Measurements from ENCODE around the gene CSF3. TPM values are rescaled to one million over a fixed set of nuclear protein-coding genes. Genes with fewer than 3 reads are reported as not detected.
A peak's percentile ranks its signal among the peaks of the same experiment; 100 is the strongest.

Gene CSF3
- total and polyA plus RNA-seq, 4 donors: 1.7 to 317 (median 5.4) TPM

DNA sequence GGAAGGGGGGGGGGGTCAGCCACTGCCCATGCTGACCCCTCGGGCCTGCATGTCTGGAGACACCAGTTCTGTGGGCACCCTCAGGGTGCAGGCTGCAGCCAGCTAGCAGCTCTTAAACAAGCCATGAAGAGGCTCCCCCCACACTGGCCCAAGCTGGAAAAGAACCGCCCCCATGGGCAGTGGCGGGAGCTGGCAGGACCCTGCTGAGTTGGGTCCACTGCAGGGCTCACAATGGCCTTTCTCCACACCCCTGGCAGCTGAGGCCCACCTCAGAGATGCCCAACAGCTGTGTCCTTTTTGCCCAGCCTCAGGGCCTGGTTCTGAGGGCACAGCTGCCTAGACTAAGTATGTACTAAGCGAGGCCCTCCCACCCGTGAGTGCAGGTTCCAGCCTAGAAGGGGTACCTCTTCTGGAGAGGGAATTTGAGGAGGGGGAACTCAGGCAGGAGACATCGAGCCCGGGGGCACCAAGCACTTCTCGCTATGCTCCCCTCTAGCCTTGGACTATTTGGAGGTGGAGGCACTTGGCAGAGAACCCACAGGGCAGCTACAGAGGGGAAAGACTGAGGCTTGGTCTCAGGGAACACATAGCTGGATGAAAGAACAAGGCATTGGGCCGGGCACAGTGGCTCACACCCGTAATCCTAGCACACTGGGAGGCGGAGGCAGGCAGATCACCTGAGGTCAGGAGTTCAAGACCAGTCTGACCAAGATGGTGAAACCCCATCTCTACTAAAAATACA is 50.7 kb downstream of the CSF3 start:
- H3K9me3 ChIP-seq (ENCODE audit: control insufficient read depth in 4 of 4, insufficient read depth in 3 of 4, low read length in 3 of 4): no peaks in the 10 kb centered on the region
- H3K4me1 ChIP-seq (ENCODE audit: control insufficient read depth in 5 of 5, insufficient read depth in 5 of 5, low read length in 5 of 5): peaks cover 29 to 72% (median 44%) of the 10 kb centered on the region in 5 donors
- ATAC-seq (ENCODE audit: insufficient read depth, low FRiP score) (no peak), DNase-seq (no peak)
- no peak overlapping the region for H3K4me3 ChIP-seq
- H3K27ac ChIP-seq (ENCODE audit: low read depth in 1 of 2, low read length in 1 of 2): peak overlapping the region; percentile 73 to 76
- no peak overlapping the region for H3K9ac ChIP-seq (ENCODE audit: insufficient read depth in 1 of 2, low read length in 2 of 2)
- TF ChIP-seq, protein P1, sequence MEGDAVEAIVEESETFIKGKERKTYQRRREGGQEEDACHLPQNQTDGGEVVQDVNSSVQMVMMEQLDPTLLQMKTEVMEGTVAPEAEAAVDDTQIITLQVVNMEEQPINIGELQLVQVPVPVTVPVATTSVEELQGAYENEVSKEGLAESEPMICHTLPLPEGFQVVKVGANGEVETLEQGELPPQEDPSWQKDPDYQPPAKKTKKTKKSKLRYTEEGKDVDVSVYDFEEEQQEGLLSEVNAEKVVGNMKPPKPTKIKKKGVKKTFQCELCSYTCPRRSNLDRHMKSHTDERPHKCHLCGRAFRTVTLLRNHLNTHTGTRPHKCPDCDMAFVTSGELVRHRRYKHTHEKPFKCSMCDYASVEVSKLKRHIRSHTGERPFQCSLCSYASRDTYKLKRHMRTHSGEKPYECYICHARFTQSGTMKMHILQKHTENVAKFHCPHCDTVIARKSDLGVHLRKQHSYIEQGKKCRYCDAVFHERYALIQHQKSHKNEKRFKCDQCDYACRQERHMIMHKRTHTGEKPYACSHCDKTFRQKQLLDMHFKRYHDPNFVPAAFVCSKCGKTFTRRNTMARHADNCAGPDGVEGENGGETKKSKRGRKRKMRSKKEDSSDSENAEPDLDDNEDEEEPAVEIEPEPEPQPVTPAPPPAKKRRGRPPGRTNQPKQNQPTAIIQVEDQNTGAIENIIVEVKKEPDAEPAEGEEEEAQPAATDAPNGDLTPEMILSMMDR (IDR thresholded peaks at IDR 0.05; ENCODE audit: control extremely low read depth, extremely low read depth): no peak
- H3K36me3 ChIP-seq (ENCODE audit: control insufficient read depth in 4 of 4, insufficient read depth in 4 of 4, low read length in 4 of 4): no peaks in the 10 kb centered on the region
- no peaks in the 10 kb centered on the region for H3K27me3 ChIP-seq (ENCODE audit: control insufficient read depth in 3 of 3, insufficient read depth in 3 of 3, low read length in 2 of 3)
- 59 to 73% methylated on average over 11 of the region's 11 CpGs for WGBS, 2 donors

Small RNA genes lying within 50 kb of the gene (small RNA-seq; reads per million reads assigned to genes)
- 1,063 reads per million, percentile 99 among the genes with 10 or more reads in this experiment for gene SNORD124 (ENCODE audit: low replicate concordance)

Other genes starting within 250 kb of the CSF3 start
- gene IKZF3, start 151.1 kb upstream of the CSF3 start, total RNA-seq: 1 to 10 TPM; 3.9 TPM
- gene IKZF3, start 151.1 kb upstream of the CSF3 start, polyA plus RNA-seq: 1 to 10 TPM; 1.0 to 1.4 TPM
- gene ZPBP2, start 147.2 kb upstream of the CSF3 start, total RNA-seq: not detected
- gene ZPBP2, start 147.2 kb upstream of the CSF3 start, polyA plus RNA-seq: not detected
- gene GSDMB, start 96.8 kb upstream of the CSF3 start, total RNA-seq: 10 to 100 TPM in 1 of 2 donors, 1 to 10 TPM in 1; 5.4 to 26.8 TPM
- 10 to 100 TPM in 1 of 2 donors, 1 to 10 TPM in 1; 5.1 to 12.5 TPM for gene GSDMB, start 96.8 kb upstream of the CSF3 start, polyA plus RNA-seq
- gene ORMDL3, start 87.8 kb upstream of the CSF3 start, total RNA-seq: 10 to 100 TPM; 60.7 to 76.7 TPM
- 10 to 100 TPM; 38.6 to 67.1 TPM for gene ORMDL3, start 87.8 kb upstream of the CSF3 start, polyA plus RNA-seq
- gene LRRC3C, start 87.7 kb upstream of the CSF3 start, total RNA-seq: not detected
- not detected for gene LRRC3C, start 87.7 kb upstream of the CSF3 start, polyA plus RNA-seq
- under 1 TPM in 1 of 2 donors, not detected in 1; 0.91 TPM for gene GSDMA, start 52.4 kb upstream of the CSF3 start, total RNA-seq
- gene GSDMA, start 52.4 kb upstream of the CSF3 start, polyA plus RNA-seq: under 1 TPM; 0.26 to 0.33 TPM
- 10 to 100 TPM; 56.2 to 99.2 TPM for gene PSMD3, start 34.6 kb upstream of the CSF3 start, total RNA-seq
- 100 to 1,000 TPM in 1 of 2 donors, 10 to 100 TPM in 1; 70.4 to 105 TPM for gene PSMD3, start 34.6 kb upstream of the CSF3 start, polyA plus RNA-seq
- 10 to 100 TPM; 69.9 to 82.3 TPM for gene MED24, start 39.0 kb downstream of the CSF3 start, total RNA-seq
- gene MED24, start 39.0 kb downstream of the CSF3 start, polyA plus RNA-seq: 100 to 1,000 TPM in 1 of 2 donors, 10 to 100 TPM in 1; 48.2 to 149 TPM
- gene THRA, start 47.5 kb downstream of the CSF3 start, total RNA-seq: 10 to 100 TPM; 41.3 to 55.9 TPM
- 10 to 100 TPM; 28.5 to 33.6 TPM for gene THRA, start 47.5 kb downstream of the CSF3 start, polyA plus RNA-seq
- gene NR1D1, start 85.1 kb downstream of the CSF3 start, total RNA-seq: 10 to 100 TPM in 1 of 2 donors, 1 to 10 TPM in 1; 3.2 to 19.4 TPM
- 10 to 100 TPM in 1 of 2 donors, 1 to 10 TPM in 1; 8.7 to 19.6 TPM for gene NR1D1, start 85.1 kb downstream of the CSF3 start, polyA plus RNA-seq
- gene MSL1, start 106.5 kb downstream of the CSF3 start, total RNA-seq: 100 to 1,000 TPM in 1 of 2 donors, 10 to 100 TPM in 1; 84.8 to 111 TPM
- gene MSL1, start 106.5 kb downstream of the CSF3 start, polyA plus RNA-seq: 10 to 100 TPM; 73.2 to 84.6 TPM
- gene CASC3, start 125.1 kb downstream of the CSF3 start, total RNA-seq: 10 to 100 TPM; 74.8 to 85.5 TPM
- 10 to 100 TPM; 37.2 to 47.8 TPM for gene CASC3, start 125.1 kb downstream of the CSF3 start, polyA plus RNA-seq
- gene RAPGEFL1, start 162.0 kb downstream of the CSF3 start, total RNA-seq: 1 to 10 TPM; 4.6 to 9.1 TPM
- 1 to 10 TPM; 8.4 to 9.4 TPM for gene RAPGEFL1, start 162.0 kb downstream of the CSF3 start, polyA plus RNA-seq
- gene WIPF2, start 203.9 kb downstream of the CSF3 start, total RNA-seq: 10 to 100 TPM; 15.7 to 34.5 TPM
- gene WIPF2, start 203.9 kb downstream of the CSF3 start, polyA plus RNA-seq: 10 to 100 TPM; 10.6 to 14.2 TPM